ENCODE data around the gene CTU2. TPM values are rescaled to one million over a fixed set of nuclear protein-coding genes. Genes with fewer than 3 reads are reported as not detected.

The CTU2 gene
- total and polyA plus RNA-seq, 9 of the 15 experiments (the other 6 are each of a cell fraction or from before 2014, with no cell fraction given): 1.3 to 105 (median 23.2) TPM

GRCh38 chr16:88722784-88723506, 16.6 kb downstream of the CTU2 start (continued):
- TF ChIP-seq TOE1 (IDR thresholded peaks at IDR 0.05; ENCODE audit: borderline replicate concordance) (no peak), TOE1 (CRISPR knock-in tag; IDR thresholded peaks at IDR 0.05; ENCODE audit: borderline replicate concordance, low read depth) (no peak), RBM22 (IDR thresholded peaks at IDR 0.05; ENCODE audit: low read depth, low read length, poor library complexity, severe bottlenecking) (peak; percentile 81), MAX (CRISPR knock-in tag; IDR thresholded peaks at IDR 0.05) (no peak), U2AF1 (optimal IDR thresholded peaks at IDR 0.05; ENCODE audit: low read depth, low read length) (no peak), FIP1L1 (IDR thresholded peaks at IDR 0.05; ENCODE audit: low read depth, low read length, poor library complexity, severe bottlenecking) (peak; percentile 31), ZBTB33 (CRISPR knock-in tag; IDR thresholded peaks at IDR 0.05) (peak; percentile 58; the same call in 1 of the 2 replicates), ZNF77 (CRISPR knock-in tag; IDR thresholded peaks at IDR 0.05) (no peak)
